ENCODE measurements around the gene TXNRD2.
A peak's percentile ranks its signal among the peaks of the same experiment; 100 is the strongest.

The TXNRD2 gene

DNA sequence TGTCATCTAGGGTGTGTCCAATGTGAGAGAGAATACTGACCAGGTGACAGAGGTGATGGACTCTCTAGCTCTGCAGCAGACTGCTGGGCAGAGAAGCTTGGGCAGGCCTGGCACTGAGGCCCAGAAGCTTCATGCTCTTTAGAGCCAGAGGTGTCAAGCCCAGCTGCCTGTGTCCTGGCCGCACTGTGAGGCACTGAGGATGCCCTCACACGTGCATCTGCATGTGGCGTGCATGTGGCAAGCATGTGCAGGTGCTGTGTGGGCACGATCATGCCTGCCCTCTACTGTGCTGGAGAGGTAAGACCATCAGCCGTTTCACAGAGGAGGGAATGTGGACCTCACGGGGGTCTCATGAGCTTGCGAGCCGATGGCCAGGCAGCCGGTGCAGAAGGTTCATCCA lies 15.8 kb upstream of the TXNRD2 start:
- DNase-seq (ENCODE audit: extremely low read depth, insufficient read length): no peak
- peaks cover 6% of the 10 kb centered on the region for H3K36me3 ChIP-seq (ENCODE audit: control insufficient read depth, insufficient read depth, low read length)
- H3K27me3 ChIP-seq (replicated peaks; ENCODE audit: control insufficient read depth, insufficient read depth, low read length): no peaks in the 10 kb centered on the region
- TF ChIP-seq, protein P1, sequence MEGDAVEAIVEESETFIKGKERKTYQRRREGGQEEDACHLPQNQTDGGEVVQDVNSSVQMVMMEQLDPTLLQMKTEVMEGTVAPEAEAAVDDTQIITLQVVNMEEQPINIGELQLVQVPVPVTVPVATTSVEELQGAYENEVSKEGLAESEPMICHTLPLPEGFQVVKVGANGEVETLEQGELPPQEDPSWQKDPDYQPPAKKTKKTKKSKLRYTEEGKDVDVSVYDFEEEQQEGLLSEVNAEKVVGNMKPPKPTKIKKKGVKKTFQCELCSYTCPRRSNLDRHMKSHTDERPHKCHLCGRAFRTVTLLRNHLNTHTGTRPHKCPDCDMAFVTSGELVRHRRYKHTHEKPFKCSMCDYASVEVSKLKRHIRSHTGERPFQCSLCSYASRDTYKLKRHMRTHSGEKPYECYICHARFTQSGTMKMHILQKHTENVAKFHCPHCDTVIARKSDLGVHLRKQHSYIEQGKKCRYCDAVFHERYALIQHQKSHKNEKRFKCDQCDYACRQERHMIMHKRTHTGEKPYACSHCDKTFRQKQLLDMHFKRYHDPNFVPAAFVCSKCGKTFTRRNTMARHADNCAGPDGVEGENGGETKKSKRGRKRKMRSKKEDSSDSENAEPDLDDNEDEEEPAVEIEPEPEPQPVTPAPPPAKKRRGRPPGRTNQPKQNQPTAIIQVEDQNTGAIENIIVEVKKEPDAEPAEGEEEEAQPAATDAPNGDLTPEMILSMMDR (IDR thresholded peaks at IDR 0.05; ENCODE audit: insufficient read depth, low read length, poor library complexity, severe bottlenecking): no peak
- no peak overlapping the region for H3K4me3 ChIP-seq (replicated peaks; ENCODE audit: low read depth, low read length)

DNA sequence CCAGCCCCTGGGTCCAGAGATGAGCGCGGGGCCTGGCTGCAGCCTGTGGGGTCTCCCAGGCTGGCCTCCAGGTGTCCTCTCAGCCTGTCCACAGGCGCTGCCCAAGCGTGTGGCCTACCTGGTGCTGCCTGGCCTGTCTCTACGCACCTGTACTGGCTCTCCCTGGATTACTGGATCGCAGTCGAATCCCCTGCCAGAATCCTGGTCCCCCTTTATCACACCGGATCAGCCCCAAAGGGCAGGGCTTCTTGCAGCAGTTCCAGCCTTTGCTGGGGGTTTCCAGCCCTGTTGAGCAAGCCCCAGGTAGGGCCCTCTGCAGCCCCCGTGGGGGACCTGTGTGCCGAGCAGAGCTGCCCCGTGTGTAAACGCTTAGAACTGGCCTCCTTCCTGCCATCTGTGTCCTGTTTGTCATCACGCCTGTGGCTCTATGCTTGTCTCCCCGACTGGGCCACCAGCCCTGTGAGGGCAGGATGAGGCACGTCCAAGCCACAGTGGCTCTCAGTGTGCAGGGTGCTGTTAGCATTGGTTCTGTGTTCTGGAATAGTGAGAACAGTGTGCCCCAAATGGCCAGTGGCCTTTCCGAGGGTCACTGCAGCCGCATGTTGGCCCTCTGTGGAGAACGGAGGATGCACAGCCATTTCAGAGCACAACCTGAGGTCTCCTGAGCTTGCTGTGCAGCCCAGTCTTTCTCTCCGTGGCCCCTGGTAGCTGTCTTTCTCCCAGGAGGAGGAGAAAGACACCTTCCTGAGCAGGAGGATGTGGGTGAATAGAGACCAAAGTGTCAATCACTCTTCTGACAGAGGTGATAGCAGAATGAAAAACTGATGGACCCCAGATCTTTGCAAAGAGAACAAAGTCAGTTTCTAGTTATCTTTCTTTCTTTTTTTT lies 13.9 kb upstream of the TXNRD2 start:
- peaks cover 8% of the 10 kb centered on the region for H3K36me3 ChIP-seq (ENCODE audit: control insufficient read depth, insufficient read depth, low read length)
- no peak for DNase-seq (ENCODE audit: extremely low read depth, insufficient read length)
- H3K4me3 ChIP-seq (replicated peaks; ENCODE audit: low read depth, low read length): no peak overlapping the region

DNA sequence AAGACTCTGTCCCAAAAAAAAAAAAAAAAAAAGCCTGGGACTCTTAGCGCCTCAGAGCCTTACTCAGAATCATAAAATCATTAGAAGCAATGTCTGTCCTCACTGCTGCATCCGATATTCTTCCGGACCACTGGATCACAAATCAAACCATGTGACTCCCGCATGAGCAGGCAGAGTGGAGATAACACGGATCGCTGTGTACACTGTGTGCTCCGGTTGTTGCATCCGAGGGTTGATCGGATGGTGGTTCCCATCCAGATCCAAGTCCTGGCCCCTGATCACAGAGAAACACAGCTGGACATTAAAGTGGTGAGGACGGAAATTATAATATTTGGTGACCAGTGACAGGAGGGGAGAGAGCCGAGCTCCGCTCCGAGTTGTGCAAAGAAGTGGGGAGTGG lies 9.7 kb upstream of the TXNRD2 start:
- TF ChIP-seq, protein P1 (IDR thresholded peaks at IDR 0.05; ENCODE audit: insufficient read depth, low read length, poor library complexity, severe bottlenecking): no peak

More for the DNA sequence above, 13.9 kb upstream of the TXNRD2 start:
- H3K27me3 ChIP-seq (replicated peaks; ENCODE audit: control insufficient read depth, insufficient read depth, low read length): no peaks in the 10 kb centered on the region
- TF ChIP-seq, protein P1 (IDR thresholded peaks at IDR 0.05; ENCODE audit: insufficient read depth, low read length, poor library complexity, severe bottlenecking): no peak

DNA sequence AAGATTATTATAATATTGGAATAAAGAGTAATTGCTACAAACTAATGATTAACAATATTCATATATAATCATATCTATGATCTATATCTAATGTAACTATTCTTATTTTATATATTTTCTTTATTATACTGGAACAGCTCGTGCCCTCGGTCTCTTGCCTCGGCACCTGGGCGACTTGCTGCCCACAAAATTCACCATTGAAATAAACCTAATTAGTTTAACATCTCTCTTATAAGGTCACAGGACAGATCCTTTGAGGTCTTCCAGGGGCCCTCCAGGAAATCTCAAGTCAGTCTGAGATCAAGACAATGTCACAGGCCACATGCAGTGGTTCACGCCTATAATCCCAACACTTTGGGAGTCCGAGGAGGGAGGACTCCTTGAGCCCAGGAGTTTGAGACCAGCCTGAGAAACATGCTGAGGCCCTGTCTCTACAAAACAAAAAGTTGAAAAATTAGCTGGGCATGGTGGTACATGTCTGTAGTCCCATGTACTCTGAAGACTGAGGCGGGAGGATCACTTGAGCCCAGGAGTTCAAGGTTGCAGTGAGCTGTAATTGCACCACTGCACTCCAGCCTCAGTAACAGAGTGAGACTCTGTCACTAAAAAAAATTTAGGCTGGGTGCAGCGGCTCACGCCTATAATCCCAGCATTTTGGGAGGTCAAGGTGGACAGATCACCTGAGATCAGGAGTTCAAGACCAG lies 6.6 kb upstream of the TXNRD2 start:
- Histone ChIP-seq H3K36me3 (ENCODE audit: control insufficient read depth, insufficient read depth, low read length) (peaks cover 7% of the 10 kb centered on the region), H3K4me3 (replicated peaks; ENCODE audit: low read depth, low read length) (no peak overlapping the region), H3K27me3 (replicated peaks; ENCODE audit: control insufficient read depth, insufficient read depth, low read length) (no peaks in the 10 kb centered on the region)
- TF ChIP-seq, protein P1 (IDR thresholded peaks at IDR 0.05; ENCODE audit: insufficient read depth, low read length, poor library complexity, severe bottlenecking): no peak
- DNase-seq (ENCODE audit: extremely low read depth, insufficient read length): no peak

More for the DNA sequence above, 9.7 kb upstream of the TXNRD2 start:
- no peaks in the 10 kb centered on the region for H3K27me3 ChIP-seq (replicated peaks; ENCODE audit: control insufficient read depth, insufficient read depth, low read length)
- peaks cover 7% of the 10 kb centered on the region for H3K36me3 ChIP-seq (ENCODE audit: control insufficient read depth, insufficient read depth, low read length)
- no peak for DNase-seq (ENCODE audit: extremely low read depth, insufficient read length)
- no peak overlapping the region for H3K4me3 ChIP-seq (replicated peaks; ENCODE audit: low read depth, low read length)

DNA sequence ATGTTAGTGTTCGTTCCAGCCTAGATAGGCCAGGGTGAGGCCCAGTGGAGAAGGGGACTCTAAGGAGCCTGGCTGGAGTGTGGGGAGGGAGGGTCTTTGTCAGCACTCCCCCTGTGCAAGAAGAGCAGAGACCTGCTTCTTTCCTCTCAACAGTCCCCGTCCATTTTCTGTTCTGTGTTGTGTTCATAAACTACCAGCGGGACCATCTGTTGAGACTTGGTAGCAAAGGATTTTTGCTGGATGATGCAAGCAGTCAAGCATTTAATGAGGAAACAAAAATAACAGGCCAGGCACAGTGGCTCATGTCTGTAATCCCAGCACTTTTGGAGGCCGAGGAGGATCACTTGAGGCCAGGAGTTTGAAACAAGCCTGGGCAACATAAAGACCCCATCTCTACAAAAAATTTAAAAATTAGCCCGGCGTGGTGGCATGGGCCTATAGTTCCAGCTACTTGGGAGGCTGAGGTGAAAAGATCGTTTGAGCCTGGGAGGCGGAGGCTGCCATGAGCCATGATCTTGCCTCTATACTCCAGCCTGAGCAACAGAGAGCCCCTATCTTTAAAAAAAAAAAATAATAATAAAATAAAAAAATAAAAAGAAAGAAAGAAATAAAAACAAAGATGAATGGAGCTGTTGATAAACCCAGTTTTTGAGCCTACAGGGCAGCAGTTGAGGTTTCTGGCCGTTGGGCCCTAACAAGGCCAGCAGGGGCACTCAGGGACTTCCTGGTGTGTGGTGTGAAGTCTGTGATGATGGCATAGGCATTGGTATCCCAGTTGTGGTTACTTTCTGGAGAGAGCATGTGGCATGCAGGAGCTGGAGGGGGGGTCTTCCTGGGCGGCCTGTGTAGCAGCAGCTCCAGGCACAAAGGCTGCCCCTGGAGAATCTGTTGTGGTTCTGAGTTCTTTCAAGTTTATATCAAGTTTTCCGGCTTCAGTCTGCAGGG lies 1.7 kb upstream of the TXNRD2 start:
- TF ChIP-seq, protein P1 (IDR thresholded peaks at IDR 0.05; ENCODE audit: insufficient read depth, low read length, poor library complexity, severe bottlenecking): peak; percentile 8
- H3K4me3 ChIP-seq (replicated peaks; ENCODE audit: low read depth, low read length): peak overlapping the region; percentile 99
- DNase-seq (ENCODE audit: extremely low read depth, insufficient read length): no peak
- no peaks in the 10 kb centered on the region for H3K27me3 ChIP-seq (replicated peaks; ENCODE audit: control insufficient read depth, insufficient read depth, low read length)
- no peaks in the 10 kb centered on the region for H3K36me3 ChIP-seq (ENCODE audit: control insufficient read depth, insufficient read depth, low read length)

All from GM06990 (cell line).